ENCODE results near the gene KLK13. TPM values are rescaled to one million over a fixed set of nuclear protein-coding genes. Genes with fewer than 3 reads are reported as not detected.

KLK13 gene
- total RNA-seq, 1 donor from 2014 or later, result not detected

DNA sequence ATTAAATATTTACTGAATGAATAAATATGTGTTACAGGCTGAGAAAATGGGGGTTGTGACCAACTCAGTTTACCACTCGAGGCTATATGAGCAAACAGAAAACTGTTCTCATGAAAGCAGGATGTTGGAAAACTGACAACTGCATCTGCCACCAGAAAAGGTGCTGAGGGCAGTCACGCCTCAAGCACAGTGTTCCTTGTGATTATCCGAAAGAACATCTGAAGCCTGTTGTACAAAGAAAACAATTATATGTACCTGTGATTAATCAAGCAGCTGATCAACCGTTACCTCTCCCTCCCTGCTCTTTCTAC is 6.2 kb upstream of the KLK13 start:
- H3K4me3 Mint-ChIP-seq, result no peak overlapping the region
- no peak overlapping the region for H3K27ac Mint-ChIP-seq
- Histone ChIP-seq H3K27ac (no peak overlapping the region), H3K9me3 (ENCODE audit: low read depth) (no peaks in the 10 kb centered on the region), H3K36me3 (no peaks in the 10 kb centered on the region), H3K4me3 (no peak overlapping the region), H3K4me2 (no peak overlapping the region), H3K27me3 (peaks cover 4% of the 10 kb centered on the region), H4K20me1 (ENCODE audit: low read depth) (no peaks in the 10 kb centered on the region), H2AFZ (replicated peaks) (no peak overlapping the region), H3K9ac (no peak overlapping the region), H3F3A (ENCODE audit: low read depth) (no peaks in the 10 kb centered on the region), H3K4me1 (no peaks in the 10 kb centered on the region), H3K79me2 (ENCODE audit: low read depth) (no peaks in the 10 kb centered on the region)
- no peaks in the 10 kb centered on the region for H3K4me1 Mint-ChIP-seq
- H3K36me3 Mint-ChIP-seq, result no peaks in the 10 kb centered on the region
- TF ChIP-seq, protein P1, sequence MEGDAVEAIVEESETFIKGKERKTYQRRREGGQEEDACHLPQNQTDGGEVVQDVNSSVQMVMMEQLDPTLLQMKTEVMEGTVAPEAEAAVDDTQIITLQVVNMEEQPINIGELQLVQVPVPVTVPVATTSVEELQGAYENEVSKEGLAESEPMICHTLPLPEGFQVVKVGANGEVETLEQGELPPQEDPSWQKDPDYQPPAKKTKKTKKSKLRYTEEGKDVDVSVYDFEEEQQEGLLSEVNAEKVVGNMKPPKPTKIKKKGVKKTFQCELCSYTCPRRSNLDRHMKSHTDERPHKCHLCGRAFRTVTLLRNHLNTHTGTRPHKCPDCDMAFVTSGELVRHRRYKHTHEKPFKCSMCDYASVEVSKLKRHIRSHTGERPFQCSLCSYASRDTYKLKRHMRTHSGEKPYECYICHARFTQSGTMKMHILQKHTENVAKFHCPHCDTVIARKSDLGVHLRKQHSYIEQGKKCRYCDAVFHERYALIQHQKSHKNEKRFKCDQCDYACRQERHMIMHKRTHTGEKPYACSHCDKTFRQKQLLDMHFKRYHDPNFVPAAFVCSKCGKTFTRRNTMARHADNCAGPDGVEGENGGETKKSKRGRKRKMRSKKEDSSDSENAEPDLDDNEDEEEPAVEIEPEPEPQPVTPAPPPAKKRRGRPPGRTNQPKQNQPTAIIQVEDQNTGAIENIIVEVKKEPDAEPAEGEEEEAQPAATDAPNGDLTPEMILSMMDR (IDR thresholded peaks at IDR 0.05), result no peak
- no peak for TF ChIP-seq EZH2phosphoT487 (IDR thresholded peaks at IDR 0.05)
- TF ChIP-seq EZH2 (IDR thresholded peaks at IDR 0.05), result no peak
- DNase-seq (ENCODE audit: low spot score), result no peak
- H3K9me3 Mint-ChIP-seq, result peaks cover 17% of the 10 kb centered on the region
- H3K27me3 Mint-ChIP-seq (ENCODE audit: insufficient read depth, low read depth), result peaks cover 7% of the 10 kb centered on the region

DNA sequence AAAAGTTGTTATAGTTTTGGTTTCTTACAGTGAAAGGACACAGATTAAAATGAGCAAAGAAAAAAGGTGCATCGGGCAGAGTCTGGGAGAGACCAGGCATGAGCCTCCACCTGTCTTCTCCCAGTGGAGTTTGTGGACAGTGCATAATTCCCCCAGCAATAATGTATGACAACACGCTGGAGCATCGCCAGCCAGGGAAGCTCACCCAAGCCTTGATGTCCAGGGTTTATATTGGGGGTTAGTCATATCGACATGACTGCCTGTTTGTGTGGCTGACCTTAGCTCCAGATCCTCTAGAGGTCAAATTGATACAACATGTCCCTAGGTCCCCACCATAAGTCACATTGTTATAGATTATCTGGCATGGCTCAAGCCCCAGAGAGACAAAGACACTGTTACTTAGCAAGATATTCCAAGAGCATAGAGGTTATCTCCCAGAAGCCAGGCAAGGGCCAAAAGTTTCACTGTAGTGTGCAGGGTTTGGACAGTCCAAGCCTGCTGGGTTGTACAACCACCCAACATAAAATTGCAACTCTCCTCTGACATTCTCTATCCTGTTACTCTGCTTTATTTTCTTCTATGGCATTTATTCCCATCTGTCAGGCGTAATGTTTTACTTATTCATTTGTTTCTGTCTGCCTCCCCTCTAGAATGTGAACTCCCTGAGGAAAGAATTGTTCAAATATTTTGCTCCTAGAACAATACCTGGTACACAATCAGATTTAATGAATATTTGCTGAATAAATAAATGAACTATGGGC is 5.6 kb upstream of the KLK13 start:
- no peak overlapping the region for H3K9ac ChIP-seq
- H3K27ac ChIP-seq, result no peak overlapping the region
- no peaks in the 10 kb centered on the region for H3K9me3 ChIP-seq (ENCODE audit: low read depth)
- peaks cover 9% of the 10 kb centered on the region for H3K27me3 Mint-ChIP-seq (ENCODE audit: insufficient read depth, low read depth)
- H3K4me3 ChIP-seq, result no peak overlapping the region
- no peaks in the 10 kb centered on the region for H3K79me2 ChIP-seq (ENCODE audit: low read depth)
- peaks cover 20% of the 10 kb centered on the region for H3K9me3 Mint-ChIP-seq
- DNase-seq (ENCODE audit: low spot score), result no peak
- peaks cover 10% of the 10 kb centered on the region for H3K27me3 ChIP-seq
- no peaks in the 10 kb centered on the region for H3F3A ChIP-seq (ENCODE audit: low read depth)
- H2AFZ ChIP-seq (replicated peaks), result no peak overlapping the region
- no peak overlapping the region for H3K4me3 Mint-ChIP-seq
- H4K20me1 ChIP-seq (ENCODE audit: low read depth), result no peaks in the 10 kb centered on the region
- no peaks in the 10 kb centered on the region for H3K4me1 Mint-ChIP-seq
- H3K4me1 ChIP-seq, result no peaks in the 10 kb centered on the region
- TF ChIP-seq, protein P1 (IDR thresholded peaks at IDR 0.05), result no peak
- TF ChIP-seq EZH2phosphoT487 (IDR thresholded peaks at IDR 0.05), result no peak
- no peak for TF ChIP-seq EZH2 (IDR thresholded peaks at IDR 0.05)
- no peak overlapping the region for H3K27ac Mint-ChIP-seq
- H3K36me3 ChIP-seq, result no peaks in the 10 kb centered on the region
- no peak overlapping the region for H3K4me2 ChIP-seq
- no peaks in the 10 kb centered on the region for H3K36me3 Mint-ChIP-seq

DNA sequence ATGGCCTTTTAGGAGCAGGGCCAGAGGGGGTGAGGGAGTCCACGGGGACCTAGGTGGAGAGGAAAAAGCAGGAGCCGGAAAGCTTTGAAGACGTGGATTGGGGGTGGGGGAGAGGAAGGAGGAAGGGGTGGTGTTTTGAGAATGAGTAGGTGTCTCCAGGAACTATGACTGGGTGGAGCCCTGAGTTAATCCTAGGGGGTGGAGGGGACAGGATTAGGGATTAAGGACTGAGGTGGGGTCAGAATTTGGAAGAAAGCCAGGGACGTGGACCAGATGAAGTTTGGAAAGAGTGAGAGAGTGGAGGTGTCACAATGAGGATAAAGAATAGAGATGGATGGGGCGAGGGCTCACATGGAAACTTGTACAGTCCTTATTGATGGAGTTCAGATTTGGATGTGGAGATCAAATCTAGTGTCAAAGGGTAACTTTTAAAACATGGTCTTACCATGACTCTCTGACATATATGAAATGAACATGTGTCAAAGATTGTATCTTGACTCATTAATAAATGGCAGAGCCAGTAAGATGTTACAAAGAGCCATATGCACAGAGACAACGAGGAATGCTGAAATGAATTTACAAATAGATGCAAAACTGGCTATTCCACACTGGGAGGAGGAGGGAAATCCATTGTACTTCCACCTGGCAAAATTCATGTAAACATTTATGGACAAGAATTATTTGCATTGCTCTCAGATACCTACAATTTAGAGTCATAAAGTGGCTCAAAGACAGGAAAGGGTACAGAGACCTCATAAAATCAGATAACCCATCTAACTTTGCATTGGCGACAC is 1.7 kb upstream of the KLK13 start:
- no peaks in the 10 kb centered on the region for H3K4me1 ChIP-seq
- H3K4me3 Mint-ChIP-seq, result no peak overlapping the region

More for the DNA sequence above, 1.7 kb upstream of the KLK13 start:
- Mint-ChIP-seq H3K4me1 (peaks cover 2% of the 10 kb centered on the region), H3K36me3 (no peaks in the 10 kb centered on the region), H3K27me3 (ENCODE audit: insufficient read depth, low read depth) (peaks cover 19% of the 10 kb centered on the region), H3K27ac (no peak overlapping the region), H3K9me3 (peaks cover 6% of the 10 kb centered on the region)
- Histone ChIP-seq H3K36me3 (no peaks in the 10 kb centered on the region), H3K9me3 (ENCODE audit: low read depth) (no peaks in the 10 kb centered on the region), H4K20me1 (ENCODE audit: low read depth) (no peaks in the 10 kb centered on the region), H3K27ac (no peak overlapping the region), H2AFZ (replicated peaks) (no peak overlapping the region), H3K27me3 (peaks cover 29% of the 10 kb centered on the region), H3K4me2 (no peak overlapping the region), H3F3A (ENCODE audit: low read depth) (no peaks in the 10 kb centered on the region), H3K4me3 (no peak overlapping the region), H3K79me2 (ENCODE audit: low read depth) (no peaks in the 10 kb centered on the region), H3K9ac (no peak overlapping the region)
- TF ChIP-seq, protein P1 (IDR thresholded peaks at IDR 0.05), result no peak
- TF ChIP-seq EZH2phosphoT487 (IDR thresholded peaks at IDR 0.05) (no peak), EZH2 (IDR thresholded peaks at IDR 0.05) (no peak)
- no peak for DNase-seq (ENCODE audit: low spot score)

Data from neural progenitor cell (in vitro differentiated cells).